SK-MEL-5 (cell line): ENCODE measurements around the gene CNTNAP2. TPM values are rescaled to one million over a fixed set of nuclear protein-coding genes. Genes with fewer than 3 reads are reported as not detected.
"Not testable (repeated sequence)": the region's sequence is repeated elsewhere in the genome, so short reads cannot be mapped to it uniquely, and the experiment has no call there.

Experiments used
- DNase-seq: peaks from one replicate; pipeline ENCODE4 v3.0.0-alpha.2; 2016; ENCODE audit warnings: low read depth, low spot score
- in situ Hi-C: cut with HindIII; loops from 2 replicates; pipeline ENCODE4 v1.10.0; 2016; ENCODE audit warnings: low sequenced_read_pairs, high pct_unique_total_duplicates, low pct_unique_long_range_greater_than_20kb
- total RNA-seq: library from RNA; depleted of rRNA; stranded (reverse); fragments of >200 nt; shearing (Covaris generic); gene quantifications from 2 replicates; pipeline ENCODE4 v1.2.3, GENCODE V29; 2014

CNTNAP2 gene
- total RNA-seq, 1 experiment from 2014 or later: not detected

GRCh38 chr7:147096629-147097028, 980.0 kb downstream of the CNTNAP2 start:
- in situ Hi-C loops: no loop called here
- DNase-seq: no peak

GRCh38 chr7:147103224-147103623, 986.6 kb downstream of the CNTNAP2 start:
- in situ Hi-C loops: no loop called here
- DNase-seq: no peak

GRCh38 chr7:147106746-147107145, 990.1 kb downstream of the CNTNAP2 start:
- no peak for DNase-seq
- in situ Hi-C loops: no loop called here

- in situ Hi-C loops: not testable (repeated sequence)
These were observed 997.9 kb downstream of the CNTNAP2 start for GRCh38 chr7:147114525-147114924.

GRCh38 chr7:147136352-147136751, 1019.8 kb downstream of the CNTNAP2 start:
- no peak for DNase-seq
- in situ Hi-C loops: no loop called here

More at GRCh38 chr7:147114525-147114924, 997.9 kb downstream of the CNTNAP2 start:
- not testable (repeated sequence) for DNase-seq

GRCh38 chr7:147145194-147145593, 1028.6 kb downstream of the CNTNAP2 start:
- in situ Hi-C loops: no loop called here

GRCh38 chr7:147146169-147146568, 1029.6 kb downstream of the CNTNAP2 start:
- in situ Hi-C loops: no loop called here

More at GRCh38 chr7:147145194-147145593, 1028.6 kb downstream of the CNTNAP2 start:
- DNase-seq: no peak

GRCh38 chr7:147151661-147152060, 1035.1 kb downstream of the CNTNAP2 start:
- DNase-seq: no peak
- in situ Hi-C loops: no loop called here

More at GRCh38 chr7:147146169-147146568, 1029.6 kb downstream of the CNTNAP2 start:
- no peak for DNase-seq

- DNase-seq: no peak
- in situ Hi-C loops: no loop called here
These were observed 1037.0 kb downstream of the CNTNAP2 start for GRCh38 chr7:147153571-147153970.

- in situ Hi-C loops: no loop called here
These were observed 1044.8 kb downstream of the CNTNAP2 start for GRCh38 chr7:147161405-147161804.

GRCh38 chr7:147170341-147171012, 1053.9 kb downstream of the CNTNAP2 start:
- no peak for DNase-seq
- in situ Hi-C loops: no loop called here

More at GRCh38 chr7:147161405-147161804, 1044.8 kb downstream of the CNTNAP2 start:
- DNase-seq: no peak

GRCh38 chr7:147171013-147171391, 1054.4 kb downstream of the CNTNAP2 start:
- DNase-seq: no peak
- in situ Hi-C loops: no loop called here

GRCh38 chr7:147173883-147174282, 1057.3 kb downstream of the CNTNAP2 start:
- DNase-seq: no peak
- in situ Hi-C loops: no loop called here

- DNase-seq: no peak
- in situ Hi-C loops: no loop called here
These were observed 1066.3 kb downstream of the CNTNAP2 start for GRCh38 chr7:147182874-147183273.

GRCh38 chr7:147183276-147183675, 1066.7 kb downstream of the CNTNAP2 start:
- in situ Hi-C loops: no loop called here
- DNase-seq: no peak

GRCh38 chr7:147188467-147188866, 1071.9 kb downstream of the CNTNAP2 start:
- DNase-seq: no peak
- in situ Hi-C loops: no loop called here

GRCh38 chr7:147193476-147193875, 1076.9 kb downstream of the CNTNAP2 start:
- in situ Hi-C loops: no loop called here
- no peak for DNase-seq

GRCh38 chr7:147196481-147196880, 1079.9 kb downstream of the CNTNAP2 start:
- DNase-seq: no peak
- in situ Hi-C loops: no loop called here

GRCh38 chr7:147197006-147197405, 1080.4 kb downstream of the CNTNAP2 start:
- DNase-seq: peak; percentile 81
- in situ Hi-C loops: no loop called here
